SK-N-SH (cell line): ENCODE measurements around the gene GAL3ST3.

ENCODE experiments used
- EP300 ChIP-seq, 2 experiments: IDR thresholded peaks; 2 replicates each; pipeline versions ENCODE4 v1.4.0 to v1.6.1; 2012; ENCODE audit warnings: borderline replicate concordance in 1 of 2, low read depth in 1 of 2, low read length in 1 of 2
- POLR2AphosphoS5 ChIP-seq: IDR thresholded peaks from 2 replicates; pipeline ENCODE4 v1.6.1; 2012; ENCODE audit warnings: low read depth, low read length
- TCF12 ChIP-seq: IDR thresholded peaks from 2 replicates; pipeline ENCODE4 v1.4.0; 2012
- TF ChIP-seq, protein P1 (sequence below): IDR thresholded peaks from 2 replicates; pipeline ENCODE4 v1.6.1; 2012; ENCODE audit warnings: mild to moderate bottlenecking, low read depth, low read length, moderate library complexity
- TF ChIP-seq, protein P2 (sequence below): fragments of 150-350 bp; IDR thresholded peaks from 2 replicates; pipeline ENCODE4 v1.6.1; 2017; ENCODE audit warnings: antibody characterized with exemption, low read length, low read depth, borderline replicate concordance
- TF ChIP-seq, protein P3 (sequence below): fragments of 200-600 bp; sonication (generic); IDR thresholded peaks from 2 replicates; pipeline ENCODE4 v1.6.1; 2017; ENCODE audit warnings: antibody characterized with exemption, mild to moderate bottlenecking, moderate library complexity

DNA sequence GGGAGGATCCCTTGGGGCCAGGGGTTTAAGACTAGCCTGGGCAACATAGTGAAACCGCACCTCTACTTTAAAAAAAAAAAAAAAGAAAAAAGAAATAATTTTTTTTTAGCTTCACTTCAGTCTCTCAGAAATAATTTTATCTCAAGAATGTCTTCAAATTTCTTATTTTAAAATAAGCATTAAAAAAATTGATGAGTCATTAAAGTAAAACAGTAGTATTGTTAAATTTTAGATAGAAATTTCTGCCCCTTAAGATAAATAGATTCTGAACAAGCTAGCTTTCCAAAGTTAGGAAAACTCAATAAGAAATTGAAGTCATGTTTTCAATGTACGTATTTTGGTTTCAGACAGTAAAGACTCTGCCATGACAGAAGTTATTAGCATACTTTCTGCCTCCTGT, 13.4 kb upstream of the GAL3ST3 start:
- TF ChIP-seq, protein P1, sequence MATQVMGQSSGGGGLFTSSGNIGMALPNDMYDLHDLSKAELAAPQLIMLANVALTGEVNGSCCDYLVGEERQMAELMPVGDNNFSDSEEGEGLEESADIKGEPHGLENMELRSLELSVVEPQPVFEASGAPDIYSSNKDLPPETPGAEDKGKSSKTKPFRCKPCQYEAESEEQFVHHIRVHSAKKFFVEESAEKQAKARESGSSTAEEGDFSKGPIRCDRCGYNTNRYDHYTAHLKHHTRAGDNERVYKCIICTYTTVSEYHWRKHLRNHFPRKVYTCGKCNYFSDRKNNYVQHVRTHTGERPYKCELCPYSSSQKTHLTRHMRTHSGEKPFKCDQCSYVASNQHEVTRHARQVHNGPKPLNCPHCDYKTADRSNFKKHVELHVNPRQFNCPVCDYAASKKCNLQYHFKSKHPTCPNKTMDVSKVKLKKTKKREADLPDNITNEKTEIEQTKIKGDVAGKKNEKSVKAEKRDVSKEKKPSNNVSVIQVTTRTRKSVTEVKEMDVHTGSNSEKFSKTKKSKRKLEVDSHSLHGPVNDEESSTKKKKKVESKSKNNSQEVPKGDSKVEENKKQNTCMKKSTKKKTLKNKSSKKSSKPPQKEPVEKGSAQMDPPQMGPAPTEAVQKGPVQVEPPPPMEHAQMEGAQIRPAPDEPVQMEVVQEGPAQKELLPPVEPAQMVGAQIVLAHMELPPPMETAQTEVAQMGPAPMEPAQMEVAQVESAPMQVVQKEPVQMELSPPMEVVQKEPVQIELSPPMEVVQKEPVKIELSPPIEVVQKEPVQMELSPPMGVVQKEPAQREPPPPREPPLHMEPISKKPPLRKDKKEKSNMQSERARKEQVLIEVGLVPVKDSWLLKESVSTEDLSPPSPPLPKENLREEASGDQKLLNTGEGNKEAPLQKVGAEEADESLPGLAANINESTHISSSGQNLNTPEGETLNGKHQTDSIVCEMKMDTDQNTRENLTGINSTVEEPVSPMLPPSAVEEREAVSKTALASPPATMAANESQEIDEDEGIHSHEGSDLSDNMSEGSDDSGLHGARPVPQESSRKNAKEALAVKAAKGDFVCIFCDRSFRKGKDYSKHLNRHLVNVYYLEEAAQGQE: no peak
- TF ChIP-seq EP300 (IDR thresholded peaks at IDR 0.05; ENCODE audit: borderline replicate concordance in 1 of 2, low read depth in 1 of 2, low read length in 1 of 2) (no peak), POLR2AphosphoS5 (no peak), TCF12 (no peak)
- TF ChIP-seq, protein P2, sequence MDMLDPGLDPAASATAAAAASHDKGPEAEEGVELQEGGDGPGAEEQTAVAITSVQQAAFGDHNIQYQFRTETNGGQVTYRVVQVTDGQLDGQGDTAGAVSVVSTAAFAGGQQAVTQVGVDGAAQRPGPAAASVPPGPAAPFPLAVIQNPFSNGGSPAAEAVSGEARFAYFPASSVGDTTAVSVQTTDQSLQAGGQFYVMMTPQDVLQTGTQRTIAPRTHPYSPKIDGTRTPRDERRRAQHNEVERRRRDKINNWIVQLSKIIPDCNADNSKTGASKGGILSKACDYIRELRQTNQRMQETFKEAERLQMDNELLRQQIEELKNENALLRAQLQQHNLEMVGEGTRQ: no peak
- TF ChIP-seq, protein P3, sequence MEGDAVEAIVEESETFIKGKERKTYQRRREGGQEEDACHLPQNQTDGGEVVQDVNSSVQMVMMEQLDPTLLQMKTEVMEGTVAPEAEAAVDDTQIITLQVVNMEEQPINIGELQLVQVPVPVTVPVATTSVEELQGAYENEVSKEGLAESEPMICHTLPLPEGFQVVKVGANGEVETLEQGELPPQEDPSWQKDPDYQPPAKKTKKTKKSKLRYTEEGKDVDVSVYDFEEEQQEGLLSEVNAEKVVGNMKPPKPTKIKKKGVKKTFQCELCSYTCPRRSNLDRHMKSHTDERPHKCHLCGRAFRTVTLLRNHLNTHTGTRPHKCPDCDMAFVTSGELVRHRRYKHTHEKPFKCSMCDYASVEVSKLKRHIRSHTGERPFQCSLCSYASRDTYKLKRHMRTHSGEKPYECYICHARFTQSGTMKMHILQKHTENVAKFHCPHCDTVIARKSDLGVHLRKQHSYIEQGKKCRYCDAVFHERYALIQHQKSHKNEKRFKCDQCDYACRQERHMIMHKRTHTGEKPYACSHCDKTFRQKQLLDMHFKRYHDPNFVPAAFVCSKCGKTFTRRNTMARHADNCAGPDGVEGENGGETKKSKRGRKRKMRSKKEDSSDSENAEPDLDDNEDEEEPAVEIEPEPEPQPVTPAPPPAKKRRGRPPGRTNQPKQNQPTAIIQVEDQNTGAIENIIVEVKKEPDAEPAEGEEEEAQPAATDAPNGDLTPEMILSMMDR: no peak
